GM21515 (cell line): ENCODE data around the gene C10orf67.
"Not testable (repeated sequence)": the region's sequence is repeated elsewhere in the genome, so short reads cannot be mapped to it uniquely, and the experiment has no call there.

Experiments used
- ATAC-seq: cut with Tn5 transposase; IDR thresholded peaks from one replicate; pipeline ENCODE4 v1.9.1; 2021; ENCODE audit not compliant: unreplicated experiment

Gene C10orf67

DNA sequence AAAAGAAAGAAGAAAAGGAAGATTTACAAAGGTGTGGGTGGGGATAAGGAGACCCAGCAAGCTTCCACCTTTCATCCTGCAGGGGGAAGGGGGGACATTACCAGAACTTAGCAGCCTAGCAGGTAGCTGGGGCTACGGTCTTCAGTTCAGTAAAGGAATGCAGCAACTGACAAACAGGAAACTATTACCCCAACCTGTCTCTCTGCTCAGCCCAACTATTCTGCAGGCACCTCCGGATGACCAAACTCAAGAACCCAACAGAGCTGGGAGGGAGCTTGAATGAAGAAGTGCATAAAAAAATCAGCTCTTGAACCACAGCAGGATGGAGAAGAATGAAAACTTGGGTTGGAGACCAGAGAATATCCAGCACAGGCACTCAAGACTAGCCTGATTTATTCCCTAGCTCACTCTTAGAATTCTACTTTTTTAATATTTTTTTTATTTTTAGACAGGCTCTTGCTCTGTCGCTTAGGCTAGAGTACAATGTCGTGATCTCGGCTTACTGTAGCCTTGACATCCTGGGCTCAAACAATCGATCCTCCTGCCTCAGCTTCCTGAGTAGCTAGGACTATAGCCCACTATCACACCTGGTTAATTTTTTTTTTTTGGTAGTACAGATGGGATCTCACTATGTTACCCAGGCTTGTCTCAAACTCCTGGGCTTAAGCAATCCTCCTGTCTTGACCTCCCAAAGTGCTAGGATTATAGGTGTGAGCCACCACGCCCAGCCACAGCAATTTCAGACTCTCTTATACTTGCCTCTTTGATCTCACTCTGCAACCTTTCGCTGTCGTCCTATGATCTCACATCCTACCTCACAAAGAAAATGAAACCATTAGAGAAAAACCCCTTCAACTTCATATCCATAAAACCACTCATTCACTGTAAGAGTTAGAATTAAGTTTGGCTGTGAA is 18.5 kb upstream of the C10orf67 start:
- ATAC-seq, result peak; percentile 53

- peak; percentile 30 for ATAC-seq
Observed at GRCh38 chr10:23362069-23362830, 17.7 kb upstream of the C10orf67 start.

GRCh38 chr10:23361665-23362064 is 17.1 kb upstream of the C10orf67 start:
- ATAC-seq, result no peak

GRCh38 chr10:23359692-23360380 is 15.2 kb upstream of the C10orf67 start:
- ATAC-seq, result no peak

DNA sequence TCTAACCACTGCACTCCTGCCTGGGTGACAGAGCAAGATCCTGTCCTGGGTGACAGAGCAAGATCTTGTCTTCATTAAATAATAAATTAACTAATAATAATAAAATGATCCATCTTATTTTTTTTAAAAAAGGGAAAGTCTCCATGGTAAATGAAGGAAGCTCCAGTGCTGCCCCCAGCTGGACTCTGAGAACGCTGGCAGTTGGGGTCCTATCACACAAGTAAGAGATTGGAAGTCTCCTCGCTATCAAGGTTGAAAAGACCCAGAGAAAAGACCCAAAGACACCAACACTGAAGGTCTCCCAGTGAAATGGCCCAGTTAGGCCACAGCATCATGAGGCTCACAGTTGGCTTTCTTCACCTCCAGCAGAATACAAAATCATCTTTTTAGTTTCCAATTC is 13.8 kb upstream of the C10orf67 start:
- no peak for ATAC-seq

DNA sequence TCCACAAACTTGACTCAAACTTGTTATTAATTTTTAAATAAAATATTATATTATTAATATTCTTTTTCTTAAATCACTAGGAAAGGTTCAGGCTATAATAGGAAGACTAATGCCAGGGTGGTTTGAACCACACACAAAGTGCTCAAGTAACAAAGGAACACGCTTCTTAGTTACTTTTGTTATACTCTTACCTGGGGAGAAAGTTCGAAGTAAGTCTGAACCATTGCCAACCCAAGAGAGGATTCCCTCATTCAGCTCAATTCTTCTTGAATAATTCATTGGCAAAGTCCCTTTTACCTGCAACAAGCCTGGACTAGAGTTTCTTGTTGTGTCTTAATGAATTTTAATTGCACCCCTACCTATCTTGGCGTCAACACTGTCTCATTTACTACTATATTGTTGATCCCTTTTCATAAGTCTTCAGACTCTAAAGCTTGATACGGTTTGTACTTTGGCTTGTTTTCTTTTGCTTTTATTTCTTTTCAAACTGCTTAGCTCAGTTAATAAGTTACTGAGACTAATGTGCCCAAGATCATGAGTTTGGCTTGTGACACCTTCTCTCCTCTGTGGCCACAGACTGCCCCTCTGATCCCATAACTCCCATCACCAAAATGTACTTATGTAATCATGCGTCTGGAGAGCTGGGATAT is 10.2 kb upstream of the C10orf67 start:
- no peak for ATAC-seq

DNA sequence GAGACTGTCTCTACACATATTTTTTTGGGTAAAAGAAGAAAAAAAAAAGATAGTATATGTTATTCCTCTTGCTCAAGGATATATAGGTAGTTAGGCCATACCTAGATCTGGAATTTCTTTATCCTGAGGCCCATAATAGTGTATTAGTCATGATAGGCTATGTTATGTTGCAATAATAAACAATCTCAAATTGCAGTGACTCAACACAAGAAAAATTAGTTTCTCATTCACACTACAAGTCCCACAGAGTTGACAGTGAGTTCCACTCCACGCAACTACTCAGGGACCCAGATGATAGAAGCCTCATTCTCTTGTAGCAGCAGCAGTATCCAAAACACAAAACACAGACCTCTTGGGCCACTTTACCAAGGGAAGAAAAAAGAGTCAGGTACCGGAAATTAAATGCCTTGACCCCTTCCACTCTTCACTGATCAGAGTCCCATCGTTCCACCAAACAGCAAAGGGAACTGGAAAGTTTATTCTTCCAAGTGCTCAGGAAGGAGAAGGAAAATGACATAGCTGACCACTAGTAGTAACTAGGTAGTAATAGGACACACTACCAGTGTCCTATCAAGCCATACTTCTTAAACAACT is 7.4 kb upstream of the C10orf67 start:
- no peak for ATAC-seq

- ATAC-seq, result not testable (repeated sequence)
Observed at GRCh38 chr10:23350706-23351105, 6.1 kb upstream of the C10orf67 start.

- no peak for ATAC-seq
Observed at GRCh38 chr10:23345861-23346260, 1.3 kb upstream of the C10orf67 start.

- no peak for ATAC-seq
Observed at GRCh38 chr10:23343591-23344240, 881 bp downstream of the C10orf67 start.

DNA sequence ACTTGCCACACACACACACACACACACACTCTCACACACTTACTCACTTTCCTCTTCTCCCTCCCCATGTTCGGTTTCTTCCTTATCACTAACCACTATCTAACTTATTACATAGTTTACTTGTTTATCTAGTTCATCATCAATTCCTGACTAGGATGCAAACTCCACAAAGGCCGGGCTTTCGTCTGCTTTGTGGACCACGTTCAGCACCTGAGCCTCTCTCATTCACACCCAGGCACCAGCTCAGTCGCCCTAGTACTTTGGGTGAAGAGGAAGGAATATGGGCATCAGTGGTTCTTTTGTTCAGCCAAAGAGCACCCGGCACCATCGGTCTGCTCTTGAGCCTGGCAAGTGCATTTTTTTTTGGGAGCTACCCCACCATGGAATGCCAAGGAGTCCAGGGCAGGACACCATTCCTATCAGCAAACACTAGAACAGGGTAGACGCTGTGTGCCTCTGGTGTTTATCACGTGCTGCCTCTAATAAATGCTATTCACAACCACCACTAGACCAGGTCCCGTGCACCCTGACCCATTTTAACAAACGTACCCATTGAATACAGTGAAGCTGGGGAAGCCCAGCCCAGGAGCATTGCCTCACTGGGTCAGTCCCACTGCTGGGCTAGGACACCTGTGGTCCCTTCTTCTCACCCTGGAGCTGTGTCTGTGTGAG is 2.2 kb downstream of the C10orf67 start:
- no peak for ATAC-seq

GRCh38 chr10:23341004-23341403 is 3.6 kb downstream of the C10orf67 start:
- ATAC-seq, result no peak

GRCh38 chr10:23340354-23340753 is 4.2 kb downstream of the C10orf67 start:
- ATAC-seq, result no peak

DNA sequence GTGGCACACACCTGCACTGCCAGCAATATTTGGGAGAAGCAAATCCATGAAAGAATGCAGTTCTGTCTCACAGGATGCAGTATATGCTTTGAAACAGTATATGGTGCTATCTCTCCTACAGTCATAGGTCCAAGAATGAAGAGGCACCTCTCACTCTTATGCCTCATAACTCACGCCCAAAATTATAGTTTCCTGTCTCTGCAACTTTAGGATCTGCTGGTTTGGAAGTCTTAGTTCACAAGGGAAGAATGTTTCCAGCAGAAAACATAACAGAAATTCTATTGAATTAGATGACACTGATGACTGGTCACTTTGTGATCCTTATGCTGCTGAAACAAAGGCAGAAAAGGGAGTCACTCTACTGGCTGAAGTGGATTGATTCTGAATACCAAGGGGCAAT is 5.7 kb downstream of the C10orf67 start:
- ATAC-seq, result no peak

GRCh38 chr10:23338155-23338828 is 6.3 kb downstream of the C10orf67 start:
- no peak for ATAC-seq

DNA sequence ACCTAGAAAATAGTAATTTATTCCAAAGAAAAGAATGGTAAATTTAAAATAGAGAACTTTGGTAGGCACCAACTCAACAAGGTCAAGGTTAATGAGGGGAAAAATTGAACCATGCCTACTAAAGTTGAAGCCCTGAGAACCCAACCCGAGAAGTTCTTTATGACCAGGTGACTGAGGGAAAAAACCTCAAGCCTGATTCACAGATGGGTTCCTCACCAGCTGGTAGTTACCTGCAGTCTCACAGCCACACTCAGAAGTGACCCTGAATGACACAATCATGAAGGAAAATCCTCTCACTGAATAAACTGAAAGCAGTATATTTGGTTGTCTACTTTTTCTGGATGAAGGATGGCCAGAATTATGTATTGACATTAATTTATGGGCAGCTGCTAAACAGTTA is 7.0 kb downstream of the C10orf67 start:
- ATAC-seq, result no peak

DNA sequence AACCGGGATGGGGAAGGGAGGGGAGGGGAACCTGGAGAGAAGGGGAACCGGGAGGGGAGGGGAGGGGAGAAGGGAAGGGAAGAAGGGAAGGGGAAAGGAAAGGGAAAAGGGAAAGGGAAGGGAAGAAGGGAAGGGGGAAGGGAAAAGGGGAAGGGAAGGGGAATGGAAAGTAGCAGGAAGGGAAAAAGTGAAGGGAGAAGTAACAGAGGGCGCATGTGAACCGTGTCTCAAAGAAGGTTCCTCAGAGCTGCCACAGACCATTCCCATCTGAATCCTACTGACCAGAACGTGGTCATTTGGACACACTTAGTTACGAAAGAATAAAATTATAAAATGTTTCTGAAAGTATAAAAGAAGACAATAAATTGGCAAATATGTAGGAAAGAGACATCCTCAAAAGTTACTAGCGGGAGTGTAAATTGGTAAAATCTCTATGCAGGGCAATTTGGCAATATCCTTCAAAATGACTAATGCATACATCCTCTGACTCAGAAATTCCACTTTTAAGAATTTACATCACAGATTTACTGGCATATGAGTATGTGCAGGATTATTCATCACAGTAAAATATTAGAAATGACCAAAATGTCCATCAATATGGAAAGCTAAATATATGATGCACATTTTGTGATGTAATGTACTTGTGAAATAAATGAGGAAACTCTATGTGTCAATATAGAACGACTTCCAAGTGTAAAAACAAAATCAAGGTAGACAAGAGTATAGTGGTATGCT is 12.9 kb downstream of the C10orf67 start:
- ATAC-seq, result no peak

- ATAC-seq, result no peak
Observed at GRCh38 chr10:23330948-23331347, 13.6 kb downstream of the C10orf67 start.
